Type B pancreatic cell (in vitro differentiated cells): Measurements from ENCODE around the gene CCDC134. TPM values are rescaled to one million over a fixed set of nuclear protein-coding genes. Genes with fewer than 3 reads are reported as not detected.

Source experiments
- DNase-seq: peaks from one replicate; pipeline ENCODE4 v3.0.0; 2021; ENCODE audit warnings: mixed read lengths; ENCODE audit not compliant: unreplicated experiment; ENCODE audit errors: extremely low spot score
- H3K27ac Mint-ChIP-seq: 2 replicates; pipeline ENCODE4 v1.8.0; 2021; ENCODE audit warnings: mild to moderate bottlenecking, mixed read lengths
- H3K27me3 Mint-ChIP-seq: 2 replicates; pipeline ENCODE4 v1.8.0; 2021; ENCODE audit warnings: mixed read lengths
- H3K36me3 Mint-ChIP-seq: 2 replicates; pipeline ENCODE4 v1.8.0; 2021; ENCODE audit warnings: mixed read lengths
- H3K4me1 Mint-ChIP-seq: one replicate; pipeline ENCODE4 v1.8.0; 2021; ENCODE audit warnings: mixed read lengths; ENCODE audit not compliant: unreplicated experiment
- H3K4me3 Mint-ChIP-seq: 2 replicates; pipeline ENCODE4 v1.8.0; 2021; ENCODE audit warnings: mild to moderate bottlenecking, mixed read lengths
- H3K9me3 Mint-ChIP-seq: 2 replicates; pipeline ENCODE4 v1.8.0; 2021; ENCODE audit warnings: mixed read lengths
- CTCF ChIP-seq: fragments of 200-600 bp; sonication (generic); conservative IDR thresholded peaks from 2 replicates; pipeline ENCODE4 v1.5.0; 2021; ENCODE audit warnings: antibody characterized with exemption, mild to moderate bottlenecking
- total RNA-seq: library from RNA; stranded (reverse); gene quantifications from 2 replicates; pipeline ENCODE4 v1.2.1, GENCODE V29; 2021; ENCODE audit warnings: low replicate concordance

CCDC134 gene
- total RNA-seq, 1 donor from 2014 or later = 19.6 TPM

- Mint-ChIP-seq H3K36me3 (peaks cover 7% of the 10 kb centered on the region), H3K9me3 (no peaks in the 10 kb centered on the region), H3K27me3 (no peaks in the 10 kb centered on the region), H3K27ac (no peak overlapping the region), H3K4me3 (no peak overlapping the region), H3K4me1 (no peaks in the 10 kb centered on the region)
- DNase-seq = no peak
- TF ChIP-seq CTCF = no peak
These were observed 13.4 kb downstream of the CCDC134 start for GRCh38 chr22:41813726-41814410.

- Mint-ChIP-seq H3K27me3 (no peaks in the 10 kb centered on the region), H3K4me3 (no peak overlapping the region), H3K27ac (no peak overlapping the region), H3K9me3 (no peaks in the 10 kb centered on the region), H3K4me1 (peaks cover 5% of the 10 kb centered on the region), H3K36me3 (peaks cover 7% of the 10 kb centered on the region)
- TF ChIP-seq CTCF = no peak
- no peak for DNase-seq
These were observed 15.2 kb downstream of the CCDC134 start for GRCh38 chr22:41815716-41816115.

- DNase-seq = no peak
- Mint-ChIP-seq H3K36me3 (peaks cover 9% of the 10 kb centered on the region), H3K27ac (no peak overlapping the region), H3K4me3 (no peak overlapping the region), H3K27me3 (no peaks in the 10 kb centered on the region), H3K4me1 (peaks cover 8% of the 10 kb centered on the region), H3K9me3 (no peaks in the 10 kb centered on the region)
- TF ChIP-seq CTCF = no peak
These were observed 15.8 kb downstream of the CCDC134 start for GRCh38 chr22:41816241-41816640.

GRCh38 chr22:41816871-41817270 lies 16.4 kb downstream of the CCDC134 start:
- H3K27me3 Mint-ChIP-seq = no peaks in the 10 kb centered on the region
- peaks cover 9% of the 10 kb centered on the region for H3K36me3 Mint-ChIP-seq
- no peak overlapping the region for H3K27ac Mint-ChIP-seq
- no peak for TF ChIP-seq CTCF
- H3K9me3 Mint-ChIP-seq = no peaks in the 10 kb centered on the region
- no peak overlapping the region for H3K4me3 Mint-ChIP-seq
- no peak for DNase-seq
- H3K4me1 Mint-ChIP-seq = peaks cover 14% of the 10 kb centered on the region

- Mint-ChIP-seq H3K4me3 (no peak overlapping the region), H3K36me3 (peaks cover 13% of the 10 kb centered on the region), H3K27ac (no peak overlapping the region), H3K27me3 (no peaks in the 10 kb centered on the region), H3K9me3 (no peaks in the 10 kb centered on the region), H3K4me1 (peaks cover 25% of the 10 kb centered on the region)
- DNase-seq = no peak
- no peak for TF ChIP-seq CTCF
These were observed 17.5 kb downstream of the CCDC134 start for GRCh38 chr22:41818011-41818410.
